Measurements from ENCODE around the gene SLC25A10.
A peak's percentile ranks its signal among the peaks of the same experiment; 100 is the strongest.

The SLC25A10 gene

GRCh38 chr17:81700353-81701287 lies 11.5 kb upstream of the SLC25A10 start:
- H3K4me3 ChIP-seq (ENCODE audit: insufficient read depth in 1 of 2, low read depth in 1 of 2, low read length in 2 of 2) = peak overlapping the region in 1 of 2 experiments; percentile 97
- H2BK15ac ChIP-seq (ENCODE audit: low read depth, poor library complexity, severe bottlenecking) = no peak overlapping the region
- peaks cover 66 to 70% of the 10 kb centered on the region in 2 experiments for H3K36me3 ChIP-seq (ENCODE audit: control insufficient read depth in 1 of 2, insufficient read depth in 2 of 2, low read depth in 1 of 2, low read length in 2 of 2)
- peaks cover 27% of the 10 kb centered on the region for H3K4me1 ChIP-seq (ENCODE audit: control insufficient read depth, insufficient read depth, low read depth, low read length)
- H2BK12ac ChIP-seq (ENCODE audit: low read length in 2 of 2) = peak overlapping the region in 1 of 2 experiments; percentile 23
- H2BK120ac ChIP-seq (ENCODE audit: low read depth, low read length) = no peak overlapping the region
- H3K9ac ChIP-seq (ENCODE audit: low read length) = peak overlapping the region; percentile 99
- H2BK5ac ChIP-seq (ENCODE audit: low read depth, low read length, poor library complexity, severe bottlenecking) = no peak overlapping the region
- DNase-seq = no peak
- H3K18ac ChIP-seq (ENCODE audit: low read depth in 1 of 2, low read length in 2 of 2) = no peak overlapping the region
- H2AFZ ChIP-seq (ENCODE audit: low read depth, low read length) = no peak overlapping the region
- no peak overlapping the region for H3K4ac ChIP-seq (ENCODE audit: low read depth in 1 of 2, low read length in 2 of 2)
- no peak overlapping the region for H3K14ac ChIP-seq (ENCODE audit: low read length in 2 of 2)
- no peak overlapping the region for H3K23ac ChIP-seq (ENCODE audit: low read length in 2 of 2)
- no peaks in the 10 kb centered on the region for H3K9me3 ChIP-seq (ENCODE audit: control insufficient read depth, low read length)
- H4K91ac ChIP-seq (ENCODE audit: low read length) = no peak overlapping the region
- no peak overlapping the region for H3K4me2 ChIP-seq (ENCODE audit: low read length, poor library complexity, severe bottlenecking)
- H4K8ac ChIP-seq (ENCODE audit: low read length) = peak overlapping the region; percentile 42
- H3K79me1 ChIP-seq (replicated peaks; ENCODE audit: low read length, poor library complexity, severe bottlenecking) = peaks cover 16% of the 10 kb centered on the region
- no peak overlapping the region for H2AK5ac ChIP-seq (ENCODE audit: low read length, severe bottlenecking)
- 96% methylated on average over 25 of the region's 25 CpGs for WGBS
- no peaks in the 10 kb centered on the region for H3K27me3 ChIP-seq (ENCODE audit: control insufficient read depth in 1 of 2, insufficient read depth in 1 of 2, low read length in 2 of 2)
- H3K27ac ChIP-seq (ENCODE audit: low read length, poor library complexity, severe bottlenecking) = no peak overlapping the region

DNA sequence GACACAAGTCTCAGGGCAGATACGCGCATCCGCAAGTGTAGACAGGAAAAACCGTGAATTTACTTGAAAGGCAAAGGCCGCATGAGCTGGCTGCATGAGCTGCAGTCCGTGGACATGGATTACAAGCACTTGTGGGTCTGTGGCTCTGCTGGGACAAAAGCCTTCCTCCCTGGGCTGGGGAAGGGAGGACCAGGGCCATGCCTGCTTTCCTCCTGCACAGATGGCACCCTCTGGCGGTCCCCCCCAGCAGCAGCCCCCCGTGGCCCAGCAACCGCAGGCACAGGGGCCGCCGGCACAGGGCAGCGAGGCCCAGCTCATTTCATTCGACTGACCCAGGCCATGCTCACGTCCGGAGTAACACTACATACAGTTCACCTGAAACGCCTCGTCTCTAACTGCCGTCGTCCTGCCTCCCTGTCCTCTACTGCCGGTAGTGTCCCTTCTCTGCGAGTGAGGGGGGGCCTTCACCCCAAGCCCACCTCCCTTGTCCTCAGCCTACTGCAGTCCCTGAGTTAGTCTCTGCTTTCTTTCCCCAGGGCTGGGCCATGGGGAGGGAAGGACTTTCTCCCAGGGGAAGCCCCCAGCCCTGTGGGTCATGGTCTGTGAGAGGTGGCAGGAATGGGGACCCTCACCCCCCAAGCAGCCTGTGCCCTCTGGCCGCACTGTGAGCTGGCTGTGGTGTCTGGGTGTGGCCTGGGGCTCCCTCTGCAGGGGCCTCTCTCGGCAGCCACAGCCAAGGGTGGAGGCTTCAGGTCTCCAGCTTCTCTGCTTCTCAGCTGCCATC lies 10.6 kb upstream of the SLC25A10 start:
- Histone ChIP-seq H2BK12ac (ENCODE audit: low read length in 2 of 2) (no peak overlapping the region), H3K36me3 (ENCODE audit: control insufficient read depth in 1 of 2, insufficient read depth in 2 of 2, low read depth in 1 of 2, low read length in 2 of 2) (peaks cover 66 to 70% of the 10 kb centered on the region in 2 experiments), H3K4me3 (ENCODE audit: insufficient read depth in 1 of 2, low read depth in 1 of 2, low read length in 2 of 2) (peak overlapping the region in 1 of 2 experiments; percentile 97), H4K8ac (ENCODE audit: low read length) (no peak overlapping the region), H2BK15ac (ENCODE audit: low read depth, poor library complexity, severe bottlenecking) (no peak overlapping the region), H3K14ac (ENCODE audit: low read length in 2 of 2) (no peak overlapping the region), H3K27me3 (ENCODE audit: control insufficient read depth in 1 of 2, insufficient read depth in 1 of 2, low read length in 2 of 2) (no peaks in the 10 kb centered on the region), H2AFZ (ENCODE audit: low read depth, low read length) (no peak overlapping the region), H3K18ac (ENCODE audit: low read depth in 1 of 2, low read length in 2 of 2) (no peak overlapping the region), H2BK120ac (ENCODE audit: low read depth, low read length) (no peak overlapping the region), H3K23ac (ENCODE audit: low read length in 2 of 2) (no peak overlapping the region), H2BK5ac (ENCODE audit: low read depth, low read length, poor library complexity, severe bottlenecking) (no peak overlapping the region), H3K79me1 (replicated peaks; ENCODE audit: low read length, poor library complexity, severe bottlenecking) (peaks cover 13% of the 10 kb centered on the region), H4K91ac (ENCODE audit: low read length) (peak overlapping the region; percentile 21), H3K4ac (ENCODE audit: low read depth in 1 of 2, low read length in 2 of 2) (no peak overlapping the region), H3K27ac (ENCODE audit: low read length, poor library complexity, severe bottlenecking) (no peak overlapping the region), H3K9ac (ENCODE audit: low read length) (peak overlapping the region; percentile 99), H3K4me2 (ENCODE audit: low read length, poor library complexity, severe bottlenecking) (peak overlapping the region; percentile 43), H3K9me3 (ENCODE audit: control insufficient read depth, low read length) (no peaks in the 10 kb centered on the region), H2AK5ac (ENCODE audit: low read length, severe bottlenecking) (no peak overlapping the region), H3K4me1 (ENCODE audit: control insufficient read depth, insufficient read depth, low read depth, low read length) (peaks cover 27% of the 10 kb centered on the region)
- DNase-seq = peak; percentile 29
- WGBS = 86% methylated on average over 23 of the region's 23 CpGs

GRCh38 chr17:81702934-81703746 lies 8.9 kb upstream of the SLC25A10 start, which contains the start of gene MRPL12:
Gene MRPL12, plus strand, starts transcription at chr17:81703367. Its CDS starts 135 bp downstream, at chr17:81703502.
- Histone ChIP-seq H3K4me2 (ENCODE audit: low read length, poor library complexity, severe bottlenecking) (peak within 1 kb of the TSS; percentile 88), H3K4ac (ENCODE audit: low read depth in 1 of 2, low read length in 2 of 2) (peak within 1 kb of the TSS; percentile 73 to 88), H3K27me3 (ENCODE audit: control insufficient read depth in 1 of 2, insufficient read depth in 1 of 2, low read length in 2 of 2) (no peaks in the 10 kb centered on the region), H3K9ac (ENCODE audit: low read length) (peak within 1 kb of the TSS; percentile 99), H3K14ac (ENCODE audit: low read length in 2 of 2) (peak within 1 kb of the TSS; percentile 64 to 83), H4K91ac (ENCODE audit: low read length) (peak within 1 kb of the TSS; percentile 70), H2BK5ac (ENCODE audit: low read depth, low read length, poor library complexity, severe bottlenecking) (peak within 1 kb of the TSS; percentile 62), H4K8ac (ENCODE audit: low read length) (peak within 1 kb of the TSS; percentile 73), H2AK5ac (ENCODE audit: low read length, severe bottlenecking) (peak within 1 kb of the TSS; percentile 37), H3K23ac (ENCODE audit: low read length in 2 of 2) (peak within 1 kb of the TSS; percentile 9 to 46), H3K36me3 (ENCODE audit: control insufficient read depth in 1 of 2, insufficient read depth in 2 of 2, low read depth in 1 of 2, low read length in 2 of 2) (peaks cover 66 to 70% of the 10 kb centered on the region in 2 experiments), H3K27ac (ENCODE audit: low read length, poor library complexity, severe bottlenecking) (peak within 1 kb of the TSS; percentile 76), H2AFZ (ENCODE audit: low read depth, low read length) (peak within 1 kb of the TSS; percentile 62), H3K4me1 (ENCODE audit: control insufficient read depth, insufficient read depth, low read depth, low read length) (peaks cover 29% of the 10 kb centered on the region), H2BK15ac (ENCODE audit: low read depth, poor library complexity, severe bottlenecking) (peak within 1 kb of the TSS; percentile 95), H2BK12ac (ENCODE audit: low read length in 2 of 2) (no peak within 1 kb of the TSS), H3K4me3 (ENCODE audit: insufficient read depth in 1 of 2, low read depth in 1 of 2, low read length in 2 of 2) (peak within 1 kb of the TSS; percentile 92 to 97), H3K79me1 (replicated peaks; ENCODE audit: low read length, poor library complexity, severe bottlenecking) (peaks cover 26% of the 10 kb centered on the region), H3K18ac (ENCODE audit: low read depth in 1 of 2, low read length in 2 of 2) (peak within 1 kb of the TSS; percentile 86 to 91), H2BK120ac (ENCODE audit: low read depth, low read length) (peak within 1 kb of the TSS; percentile 92), H3K9me3 (ENCODE audit: control insufficient read depth, low read length) (no peaks in the 10 kb centered on the region)
- DNase-seq = peak; percentile 93
- WGBS = under 1% methylated on average over 102 of the region's 102 CpGs

Measured in mesenchymal stem cell (in vitro differentiated cells and primary cell).